Measurements from ENCODE around the gene TRAF3IP3. TPM values are rescaled to one million over a fixed set of nuclear protein-coding genes. Genes with fewer than 3 reads are reported as not detected.

Gene TRAF3IP3
- total and polyA plus RNA-seq, 2 experiments from 2014 or later = 0.99 to 1.3 TPM

DNA sequence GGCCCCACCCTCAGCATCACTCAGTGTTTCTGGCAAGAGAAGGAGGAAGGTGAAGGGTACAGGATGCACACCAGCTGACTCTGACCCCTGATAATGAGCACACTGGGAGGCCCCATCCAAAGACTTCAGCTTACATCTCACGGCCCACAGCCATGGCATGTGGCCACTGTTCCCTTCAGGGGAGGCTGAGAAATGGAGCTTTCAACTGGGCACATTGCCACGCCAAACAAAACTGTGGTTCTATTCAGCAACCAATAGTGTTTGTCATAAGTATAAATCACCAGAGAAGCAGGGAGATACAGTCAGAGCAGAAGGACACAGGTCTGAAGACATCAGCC, 12.7 kb upstream of the TRAF3IP3 start:
- Histone ChIP-seq H3K27ac (peak overlapping the region; percentile 82), H3K4me1 (ENCODE audit: low read depth) (peaks cover 36% of the 10 kb centered on the region), H3K27me3 (no peaks in the 10 kb centered on the region), H3K9me3 (ENCODE audit: low read depth) (no peaks in the 10 kb centered on the region), H3K36me3 (no peaks in the 10 kb centered on the region), H3K4me3 (no peak overlapping the region)
- DNase-seq (ENCODE audit: low read depth in 1 of 2, low spot score in 1 of 2) = peak in 1 of 2 donors; percentile 81
- TF ChIP-seq, protein P1, sequence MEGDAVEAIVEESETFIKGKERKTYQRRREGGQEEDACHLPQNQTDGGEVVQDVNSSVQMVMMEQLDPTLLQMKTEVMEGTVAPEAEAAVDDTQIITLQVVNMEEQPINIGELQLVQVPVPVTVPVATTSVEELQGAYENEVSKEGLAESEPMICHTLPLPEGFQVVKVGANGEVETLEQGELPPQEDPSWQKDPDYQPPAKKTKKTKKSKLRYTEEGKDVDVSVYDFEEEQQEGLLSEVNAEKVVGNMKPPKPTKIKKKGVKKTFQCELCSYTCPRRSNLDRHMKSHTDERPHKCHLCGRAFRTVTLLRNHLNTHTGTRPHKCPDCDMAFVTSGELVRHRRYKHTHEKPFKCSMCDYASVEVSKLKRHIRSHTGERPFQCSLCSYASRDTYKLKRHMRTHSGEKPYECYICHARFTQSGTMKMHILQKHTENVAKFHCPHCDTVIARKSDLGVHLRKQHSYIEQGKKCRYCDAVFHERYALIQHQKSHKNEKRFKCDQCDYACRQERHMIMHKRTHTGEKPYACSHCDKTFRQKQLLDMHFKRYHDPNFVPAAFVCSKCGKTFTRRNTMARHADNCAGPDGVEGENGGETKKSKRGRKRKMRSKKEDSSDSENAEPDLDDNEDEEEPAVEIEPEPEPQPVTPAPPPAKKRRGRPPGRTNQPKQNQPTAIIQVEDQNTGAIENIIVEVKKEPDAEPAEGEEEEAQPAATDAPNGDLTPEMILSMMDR (IDR thresholded peaks at IDR 0.05; ENCODE audit: low read depth, low read length) = no peak

DNA sequence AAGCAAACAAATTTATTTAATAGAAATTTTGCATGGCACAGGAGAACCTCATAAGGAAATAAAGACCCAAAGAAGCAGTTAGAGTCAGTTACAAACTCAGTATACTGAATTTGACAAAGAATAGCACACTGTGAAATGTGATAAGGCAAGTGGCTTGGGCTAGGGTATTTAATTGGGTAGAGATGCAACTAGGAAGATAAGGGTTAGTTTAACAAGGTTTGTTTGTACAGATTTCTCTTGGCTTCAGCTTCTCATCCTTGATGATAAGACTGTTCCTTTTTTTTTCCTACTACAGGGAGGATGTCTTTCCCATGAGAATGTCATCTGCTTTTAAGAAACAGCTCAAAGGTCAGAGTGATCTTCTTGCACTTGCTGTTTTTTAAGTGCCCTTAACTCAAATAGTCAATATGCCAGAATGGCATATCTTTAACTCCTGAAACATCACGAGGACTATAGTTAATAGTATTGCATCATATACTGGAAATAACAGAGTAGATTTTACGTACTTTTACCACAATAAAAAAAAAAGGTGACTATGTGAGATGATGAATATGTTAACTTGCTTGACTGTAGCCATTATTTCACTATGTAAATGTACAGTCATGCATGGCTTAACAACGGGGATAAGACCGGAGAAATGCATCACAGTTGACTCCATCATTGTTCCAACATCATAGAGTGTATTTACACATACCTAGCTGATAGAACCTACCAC, 9.2 kb upstream of the TRAF3IP3 start:
- no peaks in the 10 kb centered on the region for H3K36me3 ChIP-seq
- TF ChIP-seq, protein P1 (IDR thresholded peaks at IDR 0.05; ENCODE audit: low read depth, low read length) = no peak
- DNase-seq (ENCODE audit: low read depth in 1 of 2, low spot score in 1 of 2) = peak in 1 of 2 donors; percentile 9
- no peak overlapping the region for H3K4me3 ChIP-seq
- H3K27me3 ChIP-seq = no peaks in the 10 kb centered on the region
- peaks cover 28% of the 10 kb centered on the region for H3K4me1 ChIP-seq (ENCODE audit: low read depth)
- H3K27ac ChIP-seq = no peak overlapping the region
- no peaks in the 10 kb centered on the region for H3K9me3 ChIP-seq (ENCODE audit: low read depth)

DNA sequence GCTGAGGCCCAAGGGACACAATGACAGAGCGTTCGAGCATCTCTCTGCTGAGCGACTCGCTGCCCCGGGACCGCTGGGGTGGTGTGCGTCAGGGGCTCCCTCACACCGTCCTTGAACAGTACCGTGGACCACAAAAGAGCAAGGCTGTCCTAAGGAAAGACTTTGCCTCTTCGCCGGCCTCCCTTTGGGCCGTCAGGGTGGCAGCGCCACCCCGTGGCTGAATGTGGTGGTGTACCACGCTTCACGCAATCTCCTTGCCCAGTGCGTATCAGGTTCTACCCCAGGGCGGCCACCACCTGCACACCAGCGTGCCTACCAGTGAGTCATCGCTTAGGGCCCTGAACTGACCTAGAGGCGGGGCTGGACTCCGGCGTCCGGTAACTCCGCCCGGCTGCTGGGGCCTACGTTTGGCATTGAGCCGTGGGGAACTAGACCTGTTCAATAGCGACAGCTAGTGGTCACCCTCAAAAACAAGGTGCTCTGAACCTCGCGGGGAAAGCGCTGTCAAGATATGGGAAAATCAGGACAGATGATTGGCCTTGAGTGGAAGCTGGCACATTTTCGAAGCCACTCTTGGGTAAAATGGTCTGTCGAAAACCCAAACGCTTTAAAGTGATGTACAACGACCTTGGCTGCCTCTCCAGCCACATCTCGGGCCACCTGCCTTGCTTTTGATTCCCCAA, 8.1 kb upstream of the TRAF3IP3 start:
- H3K4me1 ChIP-seq (ENCODE audit: low read depth) = peaks cover 17% of the 10 kb centered on the region
- H3K27me3 ChIP-seq = no peaks in the 10 kb centered on the region
- H3K4me3 ChIP-seq = no peak overlapping the region
- TF ChIP-seq, protein P1 (IDR thresholded peaks at IDR 0.05; ENCODE audit: low read depth, low read length) = peak; percentile 90
- peak; percentile 94 to 97 for DNase-seq (ENCODE audit: low read depth in 1 of 2, low spot score in 1 of 2)
- no peaks in the 10 kb centered on the region for H3K36me3 ChIP-seq
- no peak overlapping the region for H3K27ac ChIP-seq
- no peaks in the 10 kb centered on the region for H3K9me3 ChIP-seq (ENCODE audit: low read depth)

DNA sequence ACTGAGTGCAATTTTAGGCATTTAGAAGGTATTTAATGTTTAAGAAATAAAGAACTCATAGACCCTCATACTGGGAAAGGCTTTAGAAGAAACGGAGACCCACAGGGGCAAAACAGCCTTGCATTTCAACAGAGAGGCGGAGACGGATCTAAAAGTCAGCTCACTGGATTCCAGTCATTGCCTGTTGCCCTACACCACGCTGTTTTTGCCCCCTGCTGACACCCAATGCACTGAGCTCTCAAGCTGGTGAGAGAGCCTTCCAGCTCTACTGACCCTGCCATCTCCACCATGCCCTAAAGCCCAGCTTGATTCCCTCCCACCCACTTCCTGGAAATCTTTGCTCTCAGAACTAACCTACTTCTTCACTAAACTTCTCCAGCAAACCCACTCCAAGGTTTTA, 7.2 kb upstream of the TRAF3IP3 start:
- TF ChIP-seq, protein P1 (IDR thresholded peaks at IDR 0.05; ENCODE audit: low read depth, low read length) = no peak
- no peaks in the 10 kb centered on the region for H3K36me3 ChIP-seq
- no peaks in the 10 kb centered on the region for H3K27me3 ChIP-seq
- no peak overlapping the region for H3K27ac ChIP-seq
- no peaks in the 10 kb centered on the region for H3K9me3 ChIP-seq (ENCODE audit: low read depth)
- DNase-seq (ENCODE audit: low read depth in 1 of 2, low spot score in 1 of 2) = no peak
- H3K4me1 ChIP-seq (ENCODE audit: low read depth) = peaks cover 16% of the 10 kb centered on the region
- no peak overlapping the region for H3K4me3 ChIP-seq

DNA sequence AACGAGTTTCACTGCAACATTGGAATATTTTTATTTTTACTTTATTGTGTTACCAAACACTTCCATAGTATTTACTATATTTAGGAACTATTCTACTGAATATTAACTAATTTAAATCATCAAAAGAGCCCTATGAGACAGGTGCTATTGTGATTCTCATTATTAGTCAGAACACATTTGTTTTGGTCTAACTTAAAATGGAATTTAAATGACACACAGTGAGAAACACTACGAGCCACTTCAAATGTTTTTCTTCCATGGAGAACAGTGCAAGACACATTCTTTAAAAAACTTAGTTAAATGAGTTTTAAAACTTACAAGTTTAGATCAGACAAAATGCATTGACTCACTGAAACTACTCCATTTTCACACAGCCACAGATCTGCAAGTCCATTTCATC, 6.6 kb upstream of the TRAF3IP3 start:
- DNase-seq (ENCODE audit: low read depth in 1 of 2, low spot score in 1 of 2) = no peak
- H3K4me3 ChIP-seq = no peak overlapping the region
- no peak overlapping the region for H3K27ac ChIP-seq
- no peaks in the 10 kb centered on the region for H3K27me3 ChIP-seq
- TF ChIP-seq, protein P1 (IDR thresholded peaks at IDR 0.05; ENCODE audit: low read depth, low read length) = no peak
- peaks cover 16% of the 10 kb centered on the region for H3K4me1 ChIP-seq (ENCODE audit: low read depth)
- H3K36me3 ChIP-seq = no peaks in the 10 kb centered on the region
- H3K9me3 ChIP-seq (ENCODE audit: low read depth) = no peaks in the 10 kb centered on the region
